Effector CD8-positive, alpha-beta T cell (primary cell): ENCODE data around the gene PDK3.

Experiments used
- DNase-seq: peaks from one replicate; lab custom pipeline; 2025; lab: John Stamatoyannopoulos, UW
- total RNA-seq, 4 experiments: gene quantifications; one replicate each; lab custom pipeline; 2026; lab: John Stamatoyannopoulos, UW

The PDK3 gene
- 63.9 to 106 (median 93.7) reads per million in 4 experiments for total RNA-seq

GRCh38 chrX:24464836-24465531 is at the start of gene PDK3:
Gene PDK3 (plus strand): TSS chrX:24465286. CDS start chrX:24465456, 170 bp downstream.
- peak; percentile 80 for DNase-seq

- no peak for DNase-seq
Measured at GRCh38 chrX:24415921-24416320, 49.2 kb upstream of the PDK3 start.

GRCh38 chrX:24423960-24424359 is 41.1 kb upstream of the PDK3 start:
- no peak for DNase-seq

- no peak for DNase-seq
Measured at GRCh38 chrX:24424948-24425347, 40.1 kb upstream of the PDK3 start.

GRCh38 chrX:24425806-24426205 is 39.3 kb upstream of the PDK3 start:
- DNase-seq: no peak

GRCh38 chrX:24426340-24426913 is 38.7 kb upstream of the PDK3 start:
- no peak for DNase-seq

- no peak for DNase-seq
Measured at GRCh38 chrX:24426921-24427746, 38.0 kb upstream of the PDK3 start.

GRCh38 chrX:24427747-24428019 is 37.4 kb upstream of the PDK3 start:
- no peak for DNase-seq

- DNase-seq: no peak
Measured at GRCh38 chrX:24428516-24428915, 36.6 kb upstream of the PDK3 start.

GRCh38 chrX:24435060-24435459 is 30.0 kb upstream of the PDK3 start:
- no peak for DNase-seq

GRCh38 chrX:24443918-24444317 is 21.2 kb upstream of the PDK3 start:
- no peak for DNase-seq

GRCh38 chrX:24444645-24445044 is 20.4 kb upstream of the PDK3 start:
- no peak for DNase-seq

- no peak for DNase-seq
Measured at GRCh38 chrX:24448762-24449250, 16.3 kb upstream of the PDK3 start.

- DNase-seq: no peak
Measured at GRCh38 chrX:24463077-24463476, 2.0 kb upstream of the PDK3 start.

- DNase-seq: no peak
Measured at GRCh38 chrX:24464498-24464835, 619 bp upstream of the PDK3 start.

GRCh38 chrX:24465532-24465865 is 413 bp downstream of the PDK3 start:
- DNase-seq: peak; percentile 16

GRCh38 chrX:24466025-24466424 is 939 bp downstream of the PDK3 start:
- DNase-seq: no peak

- DNase-seq: no peak
Measured at GRCh38 chrX:24468245-24468644, 3.2 kb downstream of the PDK3 start.

GRCh38 chrX:24471808-24472207 is 6.7 kb downstream of the PDK3 start:
- DNase-seq: no peak

GRCh38 chrX:24475480-24475879 is 10.4 kb downstream of the PDK3 start:
- no peak for DNase-seq

GRCh38 chrX:24478509-24478908 is 13.4 kb downstream of the PDK3 start:
- DNase-seq: no peak

- peak; percentile 53 for DNase-seq
Measured at GRCh38 chrX:24479924-24480323, 14.8 kb downstream of the PDK3 start.

- DNase-seq: no peak
Measured at GRCh38 chrX:24480400-24480865, 15.3 kb downstream of the PDK3 start.
